ENCODE results near the gene ESPNL. TPM values are rescaled to one million over a fixed set of nuclear protein-coding genes. Genes with fewer than 3 reads are reported as not detected.

The ESPNL gene
- total RNA-seq, 2 experiments from 2014 or later = 0.10 to 0.13 TPM

GRCh38 chr2:238123218-238123971 is 23.3 kb downstream of the ESPNL start:
- H3K27ac Mint-ChIP-seq = no peak overlapping the region
- H3K4me1 Mint-ChIP-seq (ENCODE audit: low read depth) = no peaks in the 10 kb centered on the region
- POLR2A ChIA-PET = no interaction called here
- H3K9me3 Mint-ChIP-seq (ENCODE audit: insufficient read depth) = no peaks in the 10 kb centered on the region
- ATAC-seq (no peak), DNase-seq (no peak)
- CTCF ChIA-PET = no interaction called here
- H3K27me3 Mint-ChIP-seq (ENCODE audit: low read depth) = no peaks in the 10 kb centered on the region
- H3K4me3 Mint-ChIP-seq = no peak overlapping the region
- no peaks in the 10 kb centered on the region for H3K36me3 Mint-ChIP-seq (ENCODE audit: low read depth)

GRCh38 chr2:238123991-238124470 is 23.9 kb downstream of the ESPNL start:
- ChIA-PET POLR2A (no interaction called here), CTCF (no interaction called here)
- H3K4me3 Mint-ChIP-seq = no peak overlapping the region
- DNase-seq (no peak), ATAC-seq (no peak)
- no peaks in the 10 kb centered on the region for H3K4me1 Mint-ChIP-seq (ENCODE audit: low read depth)
- no peaks in the 10 kb centered on the region for H3K36me3 Mint-ChIP-seq (ENCODE audit: low read depth)
- no peak overlapping the region for H3K27ac Mint-ChIP-seq
- no peaks in the 10 kb centered on the region for H3K9me3 Mint-ChIP-seq (ENCODE audit: insufficient read depth)
- H3K27me3 Mint-ChIP-seq (ENCODE audit: low read depth) = no peaks in the 10 kb centered on the region

GRCh38 chr2:238124488-238125126 is 24.5 kb downstream of the ESPNL start:
- ChIA-PET POLR2A (no interaction called here), CTCF (no interaction called here)
- no peak overlapping the region for H3K4me3 Mint-ChIP-seq
- H3K4me1 Mint-ChIP-seq (ENCODE audit: low read depth) = no peaks in the 10 kb centered on the region
- H3K27me3 Mint-ChIP-seq (ENCODE audit: low read depth) = no peaks in the 10 kb centered on the region
- H3K9me3 Mint-ChIP-seq (ENCODE audit: insufficient read depth) = no peaks in the 10 kb centered on the region
- ATAC-seq (no peak), DNase-seq (no peak)
- H3K27ac Mint-ChIP-seq = no peak overlapping the region
- H3K36me3 Mint-ChIP-seq (ENCODE audit: low read depth) = no peaks in the 10 kb centered on the region

- POLR2A ChIA-PET = no interaction called here
- H3K27ac Mint-ChIP-seq = no peak overlapping the region
- CTCF ChIA-PET = no interaction called here
- no peaks in the 10 kb centered on the region for H3K27me3 Mint-ChIP-seq (ENCODE audit: low read depth)
- H3K4me3 Mint-ChIP-seq = no peak overlapping the region
- no peaks in the 10 kb centered on the region for H3K9me3 Mint-ChIP-seq (ENCODE audit: insufficient read depth)
- DNase-seq = no peak
- no peaks in the 10 kb centered on the region for H3K36me3 Mint-ChIP-seq (ENCODE audit: low read depth)
- no peaks in the 10 kb centered on the region for H3K4me1 Mint-ChIP-seq (ENCODE audit: low read depth)
- ATAC-seq = no peak
Measured at GRCh38 chr2:238125127-238125885, 25.2 kb downstream of the ESPNL start.

GRCh38 chr2:238126338-238126737 is 26.2 kb downstream of the ESPNL start:
- Mint-ChIP-seq H3K27me3 (ENCODE audit: low read depth) (no peaks in the 10 kb centered on the region), H3K4me1 (ENCODE audit: low read depth) (no peaks in the 10 kb centered on the region), H3K27ac (no peak overlapping the region), H3K4me3 (no peak overlapping the region), H3K36me3 (ENCODE audit: low read depth) (no peaks in the 10 kb centered on the region), H3K9me3 (ENCODE audit: insufficient read depth) (no peaks in the 10 kb centered on the region)
- no peak for ATAC-seq
- DNase-seq = no peak
- ChIA-PET CTCF (no interaction called here), POLR2A (no interaction called here)

- no peak overlapping the region for H3K4me3 Mint-ChIP-seq
- no peak for ATAC-seq
- no peak for DNase-seq
- CTCF ChIA-PET = interaction anchor here (0.6 to 1.2 kb wide), 2 partner anchors 13 to 65 kb away, joined by 3 to 4 read pairs; no protein-coding TSS in a partner anchor
- no peaks in the 10 kb centered on the region for H3K9me3 Mint-ChIP-seq (ENCODE audit: insufficient read depth)
- H3K27me3 Mint-ChIP-seq (ENCODE audit: low read depth) = no peaks in the 10 kb centered on the region
- H3K27ac Mint-ChIP-seq = no peak overlapping the region
- H3K36me3 Mint-ChIP-seq (ENCODE audit: low read depth) = no peaks in the 10 kb centered on the region
- POLR2A ChIA-PET = no interaction called here
- H3K4me1 Mint-ChIP-seq (ENCODE audit: low read depth) = no peaks in the 10 kb centered on the region
Measured at GRCh38 chr2:238126775-238127164, 26.6 kb downstream of the ESPNL start.

GRCh38 chr2:238127165-238128060 is 27.3 kb downstream of the ESPNL start:
- ATAC-seq (peak; percentile 78), DNase-seq (peak; percentile 52)
- ChIA-PET CTCF (interaction anchor here (0.6 to 1.2 kb wide), 2 partner anchors 12 to 66 kb away, joined by 3 to 4 read pairs; no protein-coding TSS in a partner anchor), POLR2A (no interaction called here)
- H3K27me3 Mint-ChIP-seq (ENCODE audit: low read depth) = no peaks in the 10 kb centered on the region
- H3K4me1 Mint-ChIP-seq (ENCODE audit: low read depth) = no peaks in the 10 kb centered on the region
- H3K27ac Mint-ChIP-seq = no peak overlapping the region
- H3K36me3 Mint-ChIP-seq (ENCODE audit: low read depth) = no peaks in the 10 kb centered on the region
- no peak overlapping the region for H3K4me3 Mint-ChIP-seq
- no peaks in the 10 kb centered on the region for H3K9me3 Mint-ChIP-seq (ENCODE audit: insufficient read depth)

GRCh38 chr2:238128061-238128440 is 27.9 kb downstream of the ESPNL start:
- Mint-ChIP-seq H3K36me3 (ENCODE audit: low read depth) (no peaks in the 10 kb centered on the region), H3K9me3 (ENCODE audit: insufficient read depth) (no peaks in the 10 kb centered on the region), H3K27me3 (ENCODE audit: low read depth) (no peaks in the 10 kb centered on the region), H3K4me1 (ENCODE audit: low read depth) (no peaks in the 10 kb centered on the region), H3K4me3 (no peak overlapping the region), H3K27ac (no peak overlapping the region)
- no peak for DNase-seq
- ChIA-PET CTCF (no interaction called here), POLR2A (no interaction called here)
- ATAC-seq = no peak

GRCh38 chr2:238128534-238129001 is 28.4 kb downstream of the ESPNL start:
- POLR2A ChIA-PET = no interaction called here
- Mint-ChIP-seq H3K9me3 (ENCODE audit: insufficient read depth) (no peaks in the 10 kb centered on the region), H3K27me3 (ENCODE audit: low read depth) (no peaks in the 10 kb centered on the region), H3K36me3 (ENCODE audit: low read depth) (no peaks in the 10 kb centered on the region), H3K27ac (no peak overlapping the region), H3K4me1 (ENCODE audit: low read depth) (no peaks in the 10 kb centered on the region), H3K4me3 (no peak overlapping the region)
- ATAC-seq (no peak), DNase-seq (no peak)
- CTCF ChIA-PET = no interaction called here

- no peak overlapping the region for H3K4me3 Mint-ChIP-seq
- no peaks in the 10 kb centered on the region for H3K27me3 Mint-ChIP-seq (ENCODE audit: low read depth)
- ATAC-seq = no peak
- no peaks in the 10 kb centered on the region for H3K4me1 Mint-ChIP-seq (ENCODE audit: low read depth)
- no peak overlapping the region for H3K27ac Mint-ChIP-seq
- no peak for DNase-seq
- no peaks in the 10 kb centered on the region for H3K36me3 Mint-ChIP-seq (ENCODE audit: low read depth)
- ChIA-PET POLR2A (no interaction called here), CTCF (no interaction called here)
- H3K9me3 Mint-ChIP-seq (ENCODE audit: insufficient read depth) = no peaks in the 10 kb centered on the region
Measured at GRCh38 chr2:238129166-238130010, 29.2 kb downstream of the ESPNL start.

- H3K36me3 Mint-ChIP-seq (ENCODE audit: low read depth) = no peaks in the 10 kb centered on the region
- no peaks in the 10 kb centered on the region for H3K9me3 Mint-ChIP-seq (ENCODE audit: insufficient read depth)
- H3K4me1 Mint-ChIP-seq (ENCODE audit: low read depth) = no peaks in the 10 kb centered on the region
- H3K27ac Mint-ChIP-seq = no peak overlapping the region
- no peak for DNase-seq
- ChIA-PET POLR2A (no interaction called here), CTCF (no interaction called here)
- H3K4me3 Mint-ChIP-seq = no peak overlapping the region
- H3K27me3 Mint-ChIP-seq (ENCODE audit: low read depth) = no peaks in the 10 kb centered on the region
- no peak for ATAC-seq
Measured at GRCh38 chr2:238130111-238130695, 30.1 kb downstream of the ESPNL start.
